IPS DF 19.7 (cell line): ENCODE measurements around the gene KCNK16.
"Not testable (repeated sequence)": the region's sequence is repeated elsewhere in the genome, so short reads cannot be mapped to it uniquely, and the experiment has no call there.

ENCODE experiments used
- DNase-seq: peaks from one replicate; pipeline ENCODE4 v3.0.0-alpha.2; 2013; ENCODE audit warnings: low read depth, low spot score

KCNK16 gene

DNA sequence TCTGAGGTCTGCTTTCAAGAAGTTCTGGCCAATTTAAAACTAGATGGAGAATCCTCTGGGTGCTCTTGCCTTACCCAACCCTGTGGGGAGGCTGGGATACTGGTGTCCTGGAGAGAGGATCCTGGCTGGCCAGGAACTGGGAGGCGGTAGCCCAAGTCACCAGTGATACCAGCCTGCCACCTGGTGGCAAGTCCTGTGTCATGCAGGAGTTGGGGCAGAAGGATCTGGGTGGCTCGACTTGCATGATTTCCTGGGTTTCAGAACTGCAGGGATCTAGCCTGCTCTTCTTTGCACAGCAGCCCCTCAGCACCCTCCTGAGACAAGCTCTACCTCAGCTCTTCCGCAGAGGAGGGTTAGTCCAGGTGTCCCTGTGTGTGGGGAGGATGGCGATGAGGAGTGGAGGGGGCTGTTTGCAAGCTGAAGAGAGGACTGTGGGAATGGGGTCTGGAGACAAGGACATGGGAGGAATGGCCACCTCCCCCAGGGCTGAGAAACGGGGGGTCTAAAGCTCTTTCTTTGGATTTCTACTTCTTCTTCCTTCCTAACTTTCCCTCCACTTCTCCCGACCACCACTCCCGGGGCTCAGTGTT lies 12.5 kb downstream of the KCNK16 start:
- DNase-seq: no peak

DNA sequence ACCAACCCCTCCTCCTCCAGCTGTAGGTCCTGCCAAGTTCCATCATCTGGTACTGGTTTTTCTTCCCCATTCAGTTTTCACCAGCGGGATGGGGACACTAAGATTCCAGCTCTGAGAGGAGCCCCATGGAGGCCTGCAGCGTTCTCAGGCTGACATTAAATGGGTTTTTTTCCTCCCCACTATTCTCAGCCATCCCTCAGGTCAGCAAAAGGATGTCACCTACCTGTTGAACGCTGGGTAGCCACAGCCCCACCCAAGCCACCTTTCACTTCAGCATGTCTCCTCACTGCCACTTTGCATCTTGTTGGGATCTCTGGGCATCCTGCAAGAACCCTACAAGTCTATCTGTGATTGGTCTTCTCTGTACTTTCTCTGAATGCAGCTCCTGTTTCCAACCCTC lies 15.0 kb downstream of the KCNK16 start:
- no peak for DNase-seq

GRCh38 chr6:39304951-39305350 lies 17.6 kb downstream of the KCNK16 start:
- DNase-seq: no peak

DNA sequence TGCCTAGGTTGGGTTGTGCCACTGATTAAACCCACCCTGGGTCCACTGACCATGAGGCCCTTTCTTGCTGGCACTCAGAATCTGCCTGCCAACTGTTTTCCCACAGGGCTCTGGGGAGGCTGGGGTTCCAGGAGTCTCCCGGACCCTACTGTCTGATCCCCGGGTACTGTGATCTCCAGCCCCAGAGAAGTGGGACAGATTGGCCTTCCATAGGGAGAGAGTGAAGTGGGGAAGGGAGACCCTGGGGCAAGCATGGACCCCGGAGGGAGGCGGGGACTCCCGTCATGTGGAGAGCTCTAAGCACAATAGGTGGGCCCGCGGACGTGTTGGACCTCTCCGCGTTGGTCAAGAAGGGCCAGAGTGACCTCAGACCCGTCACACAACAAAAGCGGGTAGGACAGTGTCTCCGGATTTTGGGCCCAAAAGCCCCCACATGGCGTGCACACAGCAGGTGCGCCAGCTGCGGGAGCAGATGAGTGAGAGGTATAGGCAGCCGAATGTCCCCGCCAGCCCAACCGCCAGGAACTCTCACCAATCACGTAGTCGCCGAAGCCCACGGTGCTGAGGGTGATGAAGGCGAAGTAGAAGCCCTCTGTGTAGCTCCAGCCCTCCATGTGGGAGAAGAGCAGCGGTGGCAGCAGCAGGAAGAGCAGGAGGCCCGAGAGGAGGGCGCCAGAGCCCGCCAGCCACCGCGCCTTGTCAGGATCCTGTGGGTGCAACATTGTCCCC lies 18.9 kb downstream of the KCNK16 start:
- DNase-seq: no peak

DNA sequence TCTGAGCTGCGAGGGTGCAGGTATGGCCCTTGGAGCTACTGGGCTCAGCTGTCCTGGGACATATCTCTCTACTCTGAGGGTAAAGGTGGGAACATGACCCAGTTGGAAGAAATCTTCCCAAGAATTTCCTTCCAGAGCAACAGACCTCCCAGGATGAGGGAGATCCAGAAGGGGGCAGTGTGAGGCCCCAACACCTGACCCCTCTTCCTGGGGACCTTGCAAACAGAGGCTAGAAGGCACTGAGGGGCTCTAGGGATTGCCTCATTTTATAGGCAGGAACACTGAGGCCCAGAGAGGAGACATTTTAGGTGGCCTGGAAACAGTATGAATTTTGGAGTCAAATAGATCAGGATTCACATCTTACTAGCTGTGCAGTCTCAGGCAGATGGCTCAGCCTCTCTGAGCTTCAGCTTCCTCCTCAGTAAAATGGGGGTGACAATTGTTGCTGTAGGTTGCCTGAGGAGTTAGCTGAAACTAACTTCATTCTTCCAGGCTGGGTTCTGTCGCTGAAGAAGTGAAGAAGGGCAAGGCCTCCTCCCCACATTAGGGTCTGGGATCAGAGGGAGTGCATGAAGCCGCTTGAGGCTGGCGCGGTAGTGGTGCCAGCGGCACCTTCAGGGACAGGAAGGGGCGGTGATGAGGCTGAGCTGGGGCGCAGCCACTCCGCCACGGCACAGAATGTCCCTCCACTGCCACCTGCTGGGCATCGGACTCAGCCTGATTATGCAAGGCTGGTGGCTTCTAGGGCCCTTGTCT lies 19.7 kb downstream of the KCNK16 start:
- peak; percentile 75 for DNase-seq

DNA sequence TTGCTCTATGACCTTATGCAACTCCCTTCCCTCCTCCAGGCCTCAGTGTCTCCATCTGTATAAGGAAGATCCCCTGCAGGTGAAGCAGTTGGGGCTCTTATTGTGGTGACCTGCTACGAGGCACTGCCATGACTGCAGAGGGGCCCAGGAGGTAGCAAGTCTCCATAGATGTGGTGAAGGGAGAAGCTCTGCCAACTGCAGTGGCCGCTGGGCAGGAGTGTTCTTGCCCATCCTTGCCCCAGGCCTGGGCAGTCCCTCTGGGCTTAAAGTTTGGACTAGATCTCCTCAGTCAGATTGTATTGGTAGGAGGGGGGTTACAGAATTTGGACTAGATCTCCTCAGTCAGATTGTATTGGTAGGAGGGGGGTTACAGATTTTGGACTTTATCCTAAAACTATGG lies 20.5 kb downstream of the KCNK16 start:
- no peak for DNase-seq

GRCh38 chr6:39301606-39302005 lies 20.9 kb downstream of the KCNK16 start:
- DNase-seq: peak; percentile 57

DNA sequence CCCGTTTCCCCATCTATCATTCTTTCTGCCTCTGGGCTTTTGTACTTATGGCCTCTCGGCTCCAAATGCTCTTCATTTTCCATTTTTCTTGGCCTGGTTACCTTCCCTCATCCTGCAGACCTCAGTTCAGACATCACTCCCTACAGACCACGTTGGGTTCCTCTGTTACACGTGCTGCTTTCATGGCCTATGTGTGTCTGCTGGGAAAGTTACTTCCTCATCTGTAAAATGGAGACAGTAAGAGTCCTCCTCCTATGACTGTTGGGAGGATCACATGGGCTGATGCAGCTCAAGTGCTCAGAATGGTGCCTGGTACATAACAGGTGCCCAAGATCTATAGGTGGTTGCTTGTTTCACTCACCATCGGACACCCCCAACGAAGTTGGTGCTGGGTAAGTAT lies 21.8 kb downstream of the KCNK16 start:
- no peak for DNase-seq

DNA sequence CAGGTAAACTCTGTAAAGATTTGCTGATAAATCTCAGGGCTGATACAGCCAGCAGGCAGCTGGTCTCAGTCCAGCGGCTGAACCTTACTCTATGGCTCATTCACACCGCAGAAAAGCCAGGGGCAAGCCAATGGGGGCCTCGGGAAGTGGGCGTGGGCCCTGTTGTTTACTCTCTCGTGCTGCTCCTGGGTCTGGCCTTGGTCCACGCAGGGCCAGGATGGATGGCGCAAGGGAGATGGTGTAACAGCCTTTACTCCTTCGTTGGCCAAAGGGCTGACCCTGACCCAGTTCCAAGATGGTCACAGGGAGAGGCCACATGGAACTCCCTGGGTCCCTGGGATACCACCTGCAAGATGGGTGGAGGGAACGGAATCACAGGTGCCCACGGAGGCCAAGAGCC lies 24.4 kb downstream of the KCNK16 start:
- DNase-seq: no peak

DNA sequence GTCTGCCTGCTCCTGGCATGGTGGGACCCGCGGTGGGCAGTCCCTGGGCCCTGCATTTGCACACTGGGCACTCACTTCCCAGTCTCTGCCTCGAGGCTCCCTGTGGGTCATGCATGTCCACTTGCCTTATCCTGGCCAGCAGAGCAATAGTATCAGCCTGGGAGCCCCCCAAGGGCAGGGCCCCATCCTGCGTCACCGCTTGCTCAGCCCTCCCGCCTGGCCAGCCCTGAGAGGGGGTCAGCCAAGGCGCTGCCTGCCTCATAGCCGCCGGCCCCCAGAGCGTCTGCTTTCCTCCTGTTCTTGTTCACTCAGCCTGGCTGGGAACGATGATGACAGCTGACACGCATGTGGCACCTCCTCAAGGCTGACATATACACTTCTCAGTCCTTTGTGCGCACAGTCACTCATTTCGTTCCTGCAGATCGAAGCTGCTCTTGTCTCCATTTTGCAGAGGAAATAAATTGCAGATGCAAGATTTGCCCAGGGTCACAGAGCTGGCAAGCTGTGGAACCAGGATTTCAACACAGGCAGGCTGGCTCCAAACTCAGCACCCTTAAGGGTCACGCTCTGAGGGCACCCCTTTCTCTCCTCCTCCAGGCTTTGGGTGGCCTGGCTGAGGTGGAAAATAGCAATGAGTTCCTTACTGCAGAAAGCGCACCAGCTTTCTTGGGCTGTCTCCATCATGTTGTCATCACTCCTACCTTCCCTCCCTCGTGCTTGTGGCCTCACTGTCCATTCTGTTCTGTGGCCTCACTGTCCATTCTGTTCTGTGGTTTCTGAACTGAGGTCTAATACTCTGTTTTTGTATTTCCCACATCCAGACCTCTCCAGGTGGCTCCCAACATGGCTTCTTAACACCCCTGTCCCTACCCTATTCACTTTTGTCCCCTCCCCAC lies 25.5 kb downstream of the KCNK16 start:
- no peak for DNase-seq

DNA sequence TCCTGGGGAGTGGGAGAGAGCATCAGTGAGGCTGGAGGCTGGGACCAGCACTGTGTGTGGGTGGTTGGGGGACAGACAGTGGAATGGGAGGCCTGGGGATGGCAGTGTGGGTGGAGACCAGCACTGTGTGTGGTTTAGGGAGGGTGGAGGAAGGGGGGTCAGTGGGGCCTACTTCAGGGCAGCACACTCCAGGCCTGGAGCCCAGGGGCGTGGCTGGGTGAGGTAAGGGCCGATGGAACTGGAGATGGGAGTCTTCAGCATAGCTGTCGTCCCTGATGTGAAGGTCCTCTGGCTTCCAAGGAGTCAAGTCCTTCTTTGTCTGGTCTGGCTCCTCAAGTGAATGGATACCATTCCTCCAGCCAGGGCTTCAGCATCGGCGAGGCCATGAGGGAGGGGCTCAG lies 26.9 kb downstream of the KCNK16 start:
- no peak for DNase-seq

GRCh38 chr6:39294899-39295298 lies 27.6 kb downstream of the KCNK16 start:
- DNase-seq: no peak

GRCh38 chr6:39294133-39294532 lies 28.4 kb downstream of the KCNK16 start:
- DNase-seq: no peak

DNA sequence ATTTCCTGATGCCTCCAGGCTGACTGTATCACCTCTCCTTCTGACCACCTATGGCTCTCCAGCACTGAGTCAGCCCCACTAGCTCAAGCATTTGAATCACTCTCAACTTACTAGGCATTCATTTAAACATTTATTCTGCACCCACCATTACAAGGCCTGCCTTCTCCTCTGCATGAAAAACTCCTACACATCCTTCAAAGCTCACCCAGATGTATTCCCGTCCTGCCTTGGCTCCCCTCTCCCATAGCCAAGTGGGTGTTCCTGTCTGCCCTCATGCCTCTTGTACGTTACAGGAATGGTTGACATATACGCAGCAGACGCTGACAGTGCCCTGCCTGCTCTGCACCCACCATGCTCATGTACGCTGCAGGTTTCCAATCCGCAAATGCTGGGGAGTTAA lies 29.9 kb downstream of the KCNK16 start:
- DNase-seq: no peak

- DNase-seq: no peak
Observed at GRCh38 chr6:39289490-39289889, 33.0 kb downstream of the KCNK16 start.

GRCh38 chr6:39287601-39288000 lies 34.9 kb downstream of the KCNK16 start:
- no peak for DNase-seq

DNA sequence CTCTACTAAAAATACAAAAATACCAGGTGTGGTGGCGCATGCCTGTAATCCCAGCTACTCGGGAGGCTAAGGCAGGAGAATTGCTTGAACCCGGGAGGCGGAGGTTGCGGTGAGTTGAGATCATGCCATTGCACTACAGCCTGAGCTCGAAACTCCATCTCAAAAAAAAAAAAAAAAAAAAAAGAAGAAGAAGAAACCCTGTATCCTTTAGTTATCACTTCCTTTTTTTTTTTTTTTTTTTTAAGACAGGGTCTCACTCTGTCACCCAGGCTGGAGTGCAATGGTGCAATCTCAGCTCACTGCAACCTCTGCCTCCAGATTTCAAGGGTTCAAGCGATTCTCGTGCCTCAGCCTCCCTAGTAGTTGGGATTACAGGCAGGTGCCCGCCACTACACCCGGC lies 35.9 kb downstream of the KCNK16 start:
- DNase-seq: not testable (repeated sequence)

GRCh38 chr6:39282774-39283173 lies 39.7 kb downstream of the KCNK16 start:
- DNase-seq: no peak

- no peak for DNase-seq
Observed at GRCh38 chr6:39281312-39281980, 41.1 kb downstream of the KCNK16 start.

DNA sequence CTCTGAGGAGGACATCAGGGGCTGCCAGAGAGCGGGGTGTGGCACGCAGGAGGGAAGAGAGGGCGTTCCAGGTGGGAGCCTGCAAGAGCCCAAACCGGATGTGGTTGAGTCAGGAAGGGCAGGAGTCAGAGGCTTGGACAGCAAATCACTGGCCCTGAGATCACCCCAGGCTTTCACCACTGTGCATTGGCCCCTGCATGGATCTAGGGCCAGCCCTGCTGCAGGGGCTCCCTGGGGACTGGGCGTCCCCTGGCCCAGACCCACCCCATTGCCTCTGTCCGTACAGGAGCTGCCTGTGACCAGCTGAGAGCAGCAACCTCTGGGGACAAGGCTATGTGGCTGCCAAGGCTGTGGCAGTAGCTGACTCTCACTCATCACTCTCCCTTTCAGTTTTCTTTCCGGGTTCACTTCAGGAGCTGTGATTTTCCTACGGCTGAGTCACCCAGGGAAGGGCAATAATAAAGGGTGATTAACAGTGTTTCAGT lies 42.2 kb downstream of the KCNK16 start:
- no peak for DNase-seq

- no peak for DNase-seq
Observed at GRCh38 chr6:39279539-39279938, 43.0 kb downstream of the KCNK16 start.
